HG03066 (cell line): ENCODE data around the gene TMEM108.

Experiments used
- ATAC-seq: cut with Tn5 transposase; IDR thresholded peaks from one replicate; pipeline ENCODE4 v1.9.1; 2021; ENCODE audit warnings: low read depth; ENCODE audit not compliant: unreplicated experiment

The TMEM108 gene

GRCh38 chr3:133443649-133444422 lies 405.6 kb downstream of the TMEM108 start:
- no peak for ATAC-seq

GRCh38 chr3:133444423-133444774 lies 406.2 kb downstream of the TMEM108 start:
- no peak for ATAC-seq

- ATAC-seq: no peak
Observed at GRCh38 chr3:133445108-133445507, 406.9 kb downstream of the TMEM108 start.
